Esophagus muscularis mucosa (tissue), 3 donors: ENCODE results near the gene PEX7.

Experiments used
- CTCF ChIP-seq, 3 experiments: fragments of 200-600 bp in 2 of 3; fragments of 450-650 bp in 1 of 3; sonication (generic) in 2 of 3; IDR thresholded peaks; one replicate each; pipeline ENCODE4 v1.5.1; 2017 to 2019; ENCODE audit warnings: antibody characterized with exemption in 3 of 3, mild to moderate bottlenecking in 2 of 3, moderate library complexity in 1 of 3
- EP300 ChIP-seq: sonication (generic); formaldehyde crosslinking; IDR thresholded peaks from one replicate; pipeline ENCODE4 v1.6.1; 2017; ENCODE audit warnings: antibody characterized with exemption

GRCh38 chr6:136961848-136962247 is 139.5 kb downstream of the PEX7 start:
- TF ChIP-seq CTCF (IDR thresholded peaks at IDR 0.05) (no peak), EP300 (no peak)
